Measurements from ENCODE around the gene POC1B.

The POC1B gene

DNA sequence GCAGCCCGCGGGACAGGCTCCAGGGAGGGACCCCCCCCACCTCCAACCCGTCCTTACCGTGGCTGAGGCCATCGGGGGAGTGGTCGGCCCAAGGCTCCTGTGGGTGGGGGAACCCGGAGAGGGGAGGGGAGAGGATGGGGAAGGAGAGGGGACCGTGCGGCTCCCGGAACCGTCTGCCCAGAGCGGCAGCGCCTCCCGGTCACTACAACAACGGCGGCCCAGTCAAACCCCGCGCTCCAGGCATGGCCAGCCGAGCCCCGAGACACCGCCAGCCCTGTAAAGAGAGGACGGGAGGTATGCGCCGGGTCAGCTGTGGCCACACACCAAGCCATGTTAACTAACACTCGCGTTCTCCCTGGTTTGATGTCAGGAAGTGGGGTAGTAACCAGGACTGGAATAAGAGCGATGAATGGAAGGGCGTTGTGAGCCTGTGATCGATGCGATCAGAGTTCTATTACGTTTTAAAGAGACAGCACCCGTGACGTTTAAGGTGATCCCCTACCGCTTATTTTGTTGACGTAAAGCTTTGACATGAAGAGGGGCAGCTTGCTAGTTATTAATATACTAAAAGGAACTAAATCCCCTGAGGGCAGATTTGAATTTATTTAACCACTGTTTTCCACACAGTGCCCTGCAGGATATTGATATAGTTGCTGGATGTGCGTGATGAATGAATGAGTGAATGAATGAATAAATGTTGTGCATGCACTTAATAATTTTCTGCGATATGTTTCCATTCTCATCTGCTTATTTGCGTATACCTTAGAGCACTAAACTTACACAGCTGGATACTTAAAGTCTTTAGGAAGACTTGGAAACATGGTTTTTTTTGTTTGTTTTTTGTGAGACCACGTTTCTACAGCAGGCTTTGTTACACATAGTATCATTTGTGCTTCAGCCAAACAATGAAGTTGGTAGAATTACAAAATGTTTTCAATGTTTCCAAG, at the start of gene POC1B:
Gene POC1B (minus strand): TSS at position 224 of the 947 bp plus-strand sequence. CDS start 152 bp downstream, at position 72.
- DNase-seq: peak; percentile 74

DNA sequence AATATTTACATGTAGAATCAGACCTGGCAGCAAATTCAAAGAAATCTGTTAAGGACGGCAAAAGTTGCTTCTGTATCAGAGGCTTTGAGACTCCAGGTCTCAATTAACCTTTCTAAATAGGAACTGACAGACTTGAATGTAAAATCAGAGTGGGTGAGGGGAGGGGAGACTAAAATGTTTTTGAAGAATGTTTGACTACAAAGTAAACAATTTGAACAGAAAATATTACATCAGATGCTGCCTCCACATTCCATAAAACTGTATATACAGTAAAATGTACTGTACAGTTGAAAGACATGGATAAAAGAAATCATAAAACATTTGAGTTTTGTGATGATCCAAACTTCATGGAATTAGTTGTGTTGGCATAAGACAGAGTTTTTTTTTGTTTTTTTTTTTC, 49.5 kb upstream of the POC1B start:
- DNase-seq: no peak

DNA sequence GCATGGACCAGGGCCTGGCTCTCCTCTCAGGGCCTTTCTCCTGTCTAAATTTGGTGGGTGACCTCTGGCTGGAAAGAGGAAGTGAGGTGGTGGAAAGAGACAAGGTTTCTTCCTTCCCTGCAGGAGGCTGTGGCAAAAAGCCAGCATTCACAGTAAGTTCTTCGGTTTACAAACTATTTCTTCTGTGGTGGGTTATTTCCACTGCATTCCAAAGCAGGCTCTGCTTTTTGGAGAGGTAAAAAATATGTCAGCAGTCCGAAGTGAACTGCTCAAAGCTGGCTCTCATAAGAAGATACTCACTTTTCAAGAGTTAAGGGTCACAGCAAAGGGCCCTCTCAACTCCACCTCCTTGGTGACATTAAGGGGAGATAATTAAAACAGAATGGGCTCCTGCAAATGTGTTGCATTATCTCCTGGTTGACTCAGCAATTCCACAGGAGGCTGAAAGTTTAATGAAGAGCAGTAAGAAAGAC, 48.9 kb upstream of the POC1B start:
- DNase-seq: no peak

DNA sequence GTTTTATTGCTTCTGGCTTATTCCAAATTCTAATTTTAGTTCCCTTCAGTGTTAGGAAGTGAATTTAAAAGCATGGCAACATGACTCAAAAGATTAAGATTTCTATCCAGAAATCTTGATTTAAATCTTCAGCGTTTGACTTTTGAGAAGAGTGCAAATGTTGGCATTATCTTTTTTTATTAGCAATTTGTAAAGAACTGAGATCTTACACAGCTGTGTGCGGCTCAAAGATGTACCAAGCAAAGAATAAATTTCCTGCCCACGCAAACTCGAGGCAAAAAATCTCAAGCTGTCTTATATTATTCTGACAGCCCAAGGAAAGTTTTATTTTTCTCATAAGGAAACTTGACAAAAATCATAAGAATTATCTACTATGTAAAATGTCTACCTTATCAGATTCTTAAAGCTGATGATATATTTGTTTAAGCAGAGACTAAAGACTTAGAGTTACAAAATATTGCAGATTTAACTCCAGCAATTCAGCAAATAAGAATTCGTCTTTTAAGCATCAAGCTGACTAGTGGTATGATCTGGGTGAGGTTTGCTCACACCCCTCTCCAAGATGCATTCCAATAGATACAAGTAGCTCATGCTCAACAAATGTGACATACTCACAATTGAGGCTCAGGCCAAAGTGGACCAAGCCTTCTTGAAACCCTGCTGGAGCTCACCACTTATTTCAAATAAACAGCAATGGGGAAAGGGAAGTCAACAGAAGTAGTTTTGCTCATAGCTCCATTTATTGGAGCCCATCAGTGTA, 47.4 kb upstream of the POC1B start:
- no peak for DNase-seq

DNA sequence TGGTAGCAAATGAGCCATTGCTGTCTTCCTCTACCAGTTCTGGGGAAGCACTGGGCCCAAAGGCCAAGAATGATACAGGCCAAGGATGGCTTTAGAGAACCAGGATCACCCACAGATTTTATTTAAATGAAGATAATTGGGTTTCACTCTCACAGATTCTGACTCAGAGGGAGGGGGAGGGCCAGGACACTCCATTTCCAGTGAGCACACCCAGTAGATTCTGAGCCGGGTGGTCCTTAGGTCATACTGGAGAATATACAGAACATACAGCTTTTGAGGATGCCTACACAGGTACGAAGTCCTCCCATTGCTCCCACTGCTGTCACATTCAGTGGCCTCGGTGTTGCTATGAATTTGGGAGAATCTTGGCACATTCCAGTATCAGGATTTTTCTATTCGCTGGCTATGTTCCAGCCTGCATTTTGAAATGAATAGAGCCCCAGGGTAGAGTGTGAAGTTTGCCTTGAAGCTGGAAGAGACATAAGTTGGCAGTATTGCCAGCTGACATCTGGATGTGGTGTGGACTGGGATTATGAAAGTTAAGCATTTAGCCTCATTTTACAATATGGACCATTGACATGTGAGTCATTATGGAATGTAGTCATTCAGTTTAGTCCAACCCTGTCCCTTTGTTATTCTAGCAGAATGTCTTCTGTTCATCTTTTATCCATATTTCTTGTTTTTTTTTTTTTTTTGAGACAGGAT, 45.8 kb upstream of the POC1B start:
- no peak for DNase-seq

DNA sequence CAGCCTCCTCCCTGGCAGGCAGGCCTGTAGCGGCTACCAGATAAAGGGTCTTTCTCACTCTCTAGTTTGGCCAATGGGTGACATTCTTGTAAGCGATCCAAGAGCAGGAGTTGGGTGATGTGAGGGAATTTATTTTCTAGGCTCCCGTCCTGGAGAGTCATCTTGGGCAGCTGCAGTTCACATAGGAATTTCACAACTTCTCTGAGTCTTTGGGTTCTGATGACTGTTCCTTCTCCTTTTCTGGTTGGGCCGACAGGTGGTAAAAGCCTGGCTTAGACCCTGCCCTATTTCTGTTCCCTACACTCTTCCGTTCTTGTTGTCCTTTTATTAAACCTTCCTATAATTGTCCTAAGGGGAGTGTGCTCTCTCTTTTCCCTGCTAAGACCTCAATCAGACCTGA, 42.6 kb upstream of the POC1B start:
- no peak for DNase-seq

DNA sequence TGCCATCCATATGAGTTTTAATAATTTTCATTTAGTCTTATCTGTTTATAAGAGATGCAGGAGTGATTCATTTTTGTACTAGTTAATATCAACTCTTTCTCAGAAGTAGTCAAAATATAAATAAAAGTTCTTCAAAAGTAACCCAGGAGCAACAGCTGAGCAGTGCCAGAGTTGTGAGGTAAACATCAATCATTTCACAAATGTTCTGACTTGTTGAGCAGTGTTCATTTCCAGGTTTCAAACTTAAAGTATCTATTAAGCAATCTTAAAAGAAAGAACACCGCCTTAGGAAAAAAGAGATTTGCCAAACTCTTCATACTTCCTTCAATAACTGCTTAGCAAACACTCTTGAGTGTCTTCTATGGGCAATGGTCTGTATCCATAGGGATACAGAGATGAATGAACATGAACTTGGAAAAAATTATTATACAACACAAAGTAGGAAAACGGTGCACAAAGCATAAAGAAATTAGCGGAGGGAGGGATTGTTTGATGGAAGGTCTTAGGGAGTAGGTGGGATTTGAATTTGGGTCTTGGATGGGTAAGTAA, 41.9 kb upstream of the POC1B start:
- DNase-seq: no peak

DNA sequence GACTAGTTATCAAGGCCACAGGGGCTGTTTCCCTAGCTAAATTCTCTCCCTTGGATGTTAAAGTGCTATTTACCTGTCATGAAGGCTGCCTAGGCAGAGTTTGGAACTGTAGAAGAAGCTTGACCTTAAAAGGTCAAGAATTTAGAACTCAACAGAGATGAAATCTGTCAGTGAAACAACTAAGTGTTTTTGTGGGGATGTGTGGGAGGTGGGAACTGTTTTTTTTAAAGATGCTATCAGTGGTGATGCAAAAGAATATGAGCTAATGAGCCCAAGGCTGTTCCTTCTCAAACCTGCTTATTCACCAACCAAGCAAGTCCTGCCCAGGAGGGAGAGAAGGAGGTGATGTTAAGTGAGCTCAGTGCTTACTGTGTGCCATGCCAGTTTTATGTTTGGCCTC, 40.8 kb upstream of the POC1B start:
- no peak for DNase-seq

DNA sequence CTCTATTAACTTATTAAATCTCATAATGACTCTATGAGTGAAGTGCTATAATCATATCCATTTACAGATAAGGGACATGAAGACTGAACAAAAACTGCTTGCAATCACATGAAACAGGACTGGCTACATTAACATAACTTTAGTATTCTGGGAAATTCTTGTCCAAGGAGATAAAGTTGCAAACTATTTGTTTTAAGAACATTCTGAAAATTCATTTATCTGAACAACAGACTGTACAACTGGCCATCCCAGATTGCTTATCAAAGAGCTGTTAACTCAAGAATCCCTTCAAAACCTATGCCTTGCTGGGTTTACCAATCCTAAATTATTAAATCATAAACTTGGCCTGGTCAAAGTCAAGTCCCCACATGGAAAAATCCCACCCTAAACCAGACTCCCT, 39.2 kb upstream of the POC1B start:
- no peak for DNase-seq

DNA sequence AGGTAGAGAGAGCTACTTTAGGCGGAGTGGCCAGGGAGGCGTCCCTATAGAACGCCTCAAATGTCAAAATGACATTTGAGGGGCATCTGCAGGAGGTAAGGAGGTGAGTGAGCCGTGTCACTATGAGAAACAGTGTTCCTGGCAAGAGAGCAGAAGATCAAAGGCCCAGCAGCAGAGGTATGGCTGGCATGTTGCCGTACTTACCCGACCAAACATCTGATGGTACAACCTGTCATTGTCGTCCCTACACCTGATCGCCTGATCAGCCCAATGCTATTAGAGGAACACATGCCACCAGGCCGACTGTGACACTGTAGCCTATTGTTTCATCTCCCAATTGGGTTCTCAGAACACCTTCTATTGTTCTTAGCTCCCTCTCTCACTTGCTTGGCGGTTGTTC, 33.9 kb upstream of the POC1B start:
- DNase-seq: no peak

DNA sequence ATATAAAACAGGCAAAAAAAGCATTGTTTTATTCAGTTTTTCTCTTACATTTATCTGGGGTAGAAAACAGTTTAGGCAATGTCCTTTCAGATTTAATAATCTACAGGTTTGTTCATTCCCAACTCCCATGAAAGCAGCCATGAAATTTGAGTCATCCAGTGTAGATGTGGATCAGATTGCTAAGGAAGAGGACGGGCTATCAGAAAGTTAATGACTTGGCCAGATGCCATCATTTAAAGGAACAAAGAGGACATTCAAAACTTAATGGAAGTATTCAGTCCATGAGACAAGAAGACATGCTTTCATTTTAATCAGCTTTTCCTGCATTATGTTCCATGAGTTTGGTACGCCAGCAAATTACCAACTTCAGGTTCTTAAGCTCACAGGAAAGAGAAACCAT, 31.1 kb upstream of the POC1B start:
- DNase-seq: no peak

DNA sequence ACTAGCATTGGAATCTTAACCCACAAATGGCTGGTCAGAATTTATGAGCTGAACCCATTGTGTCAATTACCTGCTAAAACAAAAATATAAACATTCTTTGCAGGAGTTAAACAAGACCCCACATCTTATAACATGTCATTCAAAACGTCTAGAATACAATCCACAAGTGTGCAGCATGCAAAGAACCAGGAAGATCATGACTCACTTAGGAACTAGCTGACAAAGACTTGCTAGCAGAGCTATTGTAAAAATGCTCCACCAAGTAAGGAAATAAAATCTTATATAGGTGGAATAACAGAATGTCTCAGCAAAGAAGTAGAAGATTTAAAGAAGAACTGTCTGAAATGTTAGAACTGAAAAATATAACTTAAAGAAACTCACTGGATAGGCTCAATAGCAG, 26.5 kb upstream of the POC1B start:
- no peak for DNase-seq

DNA sequence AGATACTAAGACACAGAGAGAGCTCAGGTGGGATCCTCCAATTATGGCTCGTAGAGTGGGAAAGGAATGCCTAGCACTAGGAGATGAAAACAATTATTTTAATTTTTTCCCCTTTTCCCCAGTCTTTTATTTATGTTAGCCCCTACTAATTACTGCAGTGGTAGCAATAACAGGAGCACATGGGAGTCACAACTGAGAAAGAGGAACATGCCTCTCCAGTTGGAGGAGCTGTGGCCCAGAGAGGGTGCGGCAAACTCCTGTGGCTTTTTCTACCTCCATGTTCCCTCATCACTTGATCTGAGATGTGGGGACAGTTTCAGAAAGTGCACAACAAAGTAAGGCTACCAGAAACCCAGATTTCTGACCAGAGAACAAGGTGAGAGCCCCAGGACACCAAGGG, 25.9 kb upstream of the POC1B start:
- no peak for DNase-seq

DNA sequence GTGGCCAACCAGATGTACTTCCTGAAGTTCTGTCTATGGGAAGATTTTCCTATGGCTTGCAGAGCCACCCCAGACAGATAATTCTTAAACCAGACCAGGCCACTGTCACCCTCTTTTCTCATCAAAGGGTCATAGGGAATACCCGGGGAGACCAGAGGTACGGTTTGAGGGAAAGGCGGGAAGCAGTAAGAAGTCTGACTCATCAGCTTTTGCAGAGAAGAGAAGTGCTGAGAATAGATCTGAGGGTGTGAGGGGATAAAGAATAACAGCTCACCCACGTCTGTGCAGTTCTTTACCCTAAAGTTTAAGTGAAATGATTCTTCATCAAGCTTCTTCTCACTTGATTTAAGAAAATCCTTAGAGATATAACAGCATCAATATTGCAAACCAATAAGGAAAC, 21.3 kb upstream of the POC1B start:
- no peak for DNase-seq

DNA sequence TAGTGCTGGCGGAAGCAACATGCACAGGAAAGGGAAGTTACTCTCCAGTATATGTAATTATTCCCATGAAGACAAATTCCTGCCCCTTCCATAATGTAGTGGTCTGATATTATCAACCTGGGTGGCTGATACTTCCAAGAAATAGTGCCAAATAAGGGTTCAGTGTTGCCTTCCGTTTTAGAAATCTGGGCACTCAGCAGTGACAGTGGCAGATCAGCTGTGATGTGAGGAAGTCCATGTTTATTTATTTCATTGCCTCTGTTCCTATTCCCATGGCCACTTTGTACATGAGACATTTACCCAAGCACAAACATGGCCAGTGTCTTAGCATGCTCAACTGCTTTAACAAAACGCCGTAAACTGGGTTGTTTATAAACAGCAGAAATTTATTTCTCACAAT, 20.3 kb upstream of the POC1B start:
- no peak for DNase-seq

DNA sequence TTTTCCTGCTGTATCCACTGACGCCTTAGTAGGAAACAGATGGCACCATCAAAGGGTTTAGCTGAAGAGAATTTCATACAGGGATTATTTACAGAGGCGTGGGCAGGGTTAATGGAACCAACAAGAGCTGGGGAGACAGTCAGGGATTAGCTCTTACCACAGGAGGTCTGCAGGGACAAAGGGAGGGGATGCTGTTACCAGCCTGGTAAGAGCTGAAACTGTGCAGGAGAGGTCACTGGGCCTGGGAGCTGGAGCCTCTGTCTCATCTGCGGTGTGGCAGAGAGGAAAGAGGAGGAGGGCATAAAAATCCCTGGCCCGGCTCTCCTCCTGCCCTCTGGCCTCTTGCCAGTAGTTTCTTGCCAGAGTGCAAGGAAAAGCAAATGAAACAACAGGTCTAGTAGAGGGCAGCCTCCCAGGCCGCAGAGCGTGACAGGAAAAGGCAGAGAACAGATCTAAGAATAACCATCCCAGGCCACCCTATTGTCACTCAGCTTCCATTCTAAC, 18.9 kb upstream of the POC1B start:
- DNase-seq: no peak

DNA sequence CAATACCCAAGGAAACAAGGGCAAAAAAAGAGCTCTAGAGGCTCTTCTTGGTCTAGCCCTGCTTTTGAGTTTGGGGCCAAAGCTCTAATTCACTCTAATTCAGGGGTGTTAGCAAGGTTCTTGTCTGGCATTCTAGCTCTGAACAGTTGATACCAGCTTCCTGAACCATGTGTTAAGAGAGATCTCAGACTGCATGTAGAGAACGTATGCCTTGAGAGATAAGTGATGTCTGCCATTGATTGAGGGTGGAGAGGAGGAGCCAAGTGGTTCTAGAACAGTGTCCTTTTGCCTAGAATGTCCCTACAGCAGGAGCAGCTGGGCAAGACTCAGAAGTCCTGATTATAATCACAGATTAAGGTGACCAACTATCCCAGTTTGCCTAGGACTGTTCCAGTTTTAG, 18.2 kb upstream of the POC1B start:
- no peak for DNase-seq

DNA sequence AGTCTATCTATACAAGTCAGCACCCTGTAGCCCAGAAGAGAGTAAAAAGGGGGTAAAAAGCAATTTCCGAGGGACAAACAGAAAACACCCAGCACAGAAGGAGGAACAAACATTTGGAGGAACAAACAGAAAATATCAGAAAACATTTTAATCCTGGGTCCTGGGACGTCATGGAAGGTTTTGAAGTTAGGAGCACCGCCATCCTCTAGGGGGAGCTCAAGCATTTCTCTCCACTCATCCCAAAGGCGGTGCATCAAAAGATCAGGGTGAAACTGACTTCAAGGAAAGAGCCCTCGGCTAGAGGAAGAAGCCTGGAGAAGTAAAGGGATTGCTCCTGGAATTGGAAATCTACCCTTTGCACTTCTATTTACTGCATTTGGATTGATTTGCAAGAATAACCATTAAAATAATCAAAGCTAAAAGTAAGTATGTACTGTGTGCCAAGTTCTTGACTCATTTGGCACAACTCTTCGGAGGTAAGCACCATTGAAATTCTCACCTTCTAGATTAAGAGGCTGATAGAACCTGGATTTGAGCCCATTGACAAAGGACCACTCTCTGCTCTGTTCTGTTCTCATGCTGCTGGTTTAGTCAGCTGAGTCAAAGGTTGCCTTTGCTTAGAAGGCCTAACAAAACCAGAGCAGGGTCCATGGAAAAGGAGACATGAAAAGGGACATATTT, 17.2 kb upstream of the POC1B start:
- DNase-seq: peak; percentile 44

DNA sequence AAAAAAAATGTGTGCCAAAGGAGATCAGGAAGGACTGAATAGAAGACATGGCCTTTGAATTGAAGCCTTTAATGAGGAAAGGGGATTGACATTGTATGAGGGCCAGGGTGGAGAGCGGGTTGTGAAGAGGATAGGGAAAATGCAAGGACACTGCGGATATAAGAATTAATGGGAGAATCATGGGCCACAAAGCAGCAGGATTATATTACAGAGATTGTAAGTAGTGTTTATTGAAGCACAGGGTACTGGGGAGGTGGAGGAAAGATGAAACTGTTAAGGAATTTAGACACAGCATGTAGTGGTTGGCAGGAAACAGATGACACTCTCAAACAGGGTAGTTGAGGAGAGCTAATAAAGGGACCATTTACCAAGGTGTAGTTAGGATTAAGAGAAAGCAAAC, 16.4 kb upstream of the POC1B start:
- no peak for DNase-seq

DNA sequence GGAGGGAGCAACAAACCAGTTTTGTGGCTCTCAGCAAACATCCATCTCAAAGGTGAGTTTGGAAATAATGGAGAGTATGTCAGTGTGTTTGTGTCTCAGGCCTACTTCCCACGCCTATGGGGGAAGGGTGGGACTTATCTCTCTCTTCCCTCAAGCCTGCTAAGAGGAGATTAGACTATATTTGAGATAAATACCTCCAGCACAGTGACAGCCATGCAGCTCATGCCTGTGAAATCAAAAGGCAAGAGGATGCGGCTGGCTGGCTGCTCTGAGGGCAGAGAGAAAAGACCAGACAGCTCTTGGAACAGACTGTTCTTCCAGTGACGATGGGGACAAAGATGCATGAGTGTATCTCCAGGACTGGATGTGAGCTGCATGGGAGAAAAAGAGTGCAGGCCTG, 14.7 kb upstream of the POC1B start:
- DNase-seq: no peak

DNA sequence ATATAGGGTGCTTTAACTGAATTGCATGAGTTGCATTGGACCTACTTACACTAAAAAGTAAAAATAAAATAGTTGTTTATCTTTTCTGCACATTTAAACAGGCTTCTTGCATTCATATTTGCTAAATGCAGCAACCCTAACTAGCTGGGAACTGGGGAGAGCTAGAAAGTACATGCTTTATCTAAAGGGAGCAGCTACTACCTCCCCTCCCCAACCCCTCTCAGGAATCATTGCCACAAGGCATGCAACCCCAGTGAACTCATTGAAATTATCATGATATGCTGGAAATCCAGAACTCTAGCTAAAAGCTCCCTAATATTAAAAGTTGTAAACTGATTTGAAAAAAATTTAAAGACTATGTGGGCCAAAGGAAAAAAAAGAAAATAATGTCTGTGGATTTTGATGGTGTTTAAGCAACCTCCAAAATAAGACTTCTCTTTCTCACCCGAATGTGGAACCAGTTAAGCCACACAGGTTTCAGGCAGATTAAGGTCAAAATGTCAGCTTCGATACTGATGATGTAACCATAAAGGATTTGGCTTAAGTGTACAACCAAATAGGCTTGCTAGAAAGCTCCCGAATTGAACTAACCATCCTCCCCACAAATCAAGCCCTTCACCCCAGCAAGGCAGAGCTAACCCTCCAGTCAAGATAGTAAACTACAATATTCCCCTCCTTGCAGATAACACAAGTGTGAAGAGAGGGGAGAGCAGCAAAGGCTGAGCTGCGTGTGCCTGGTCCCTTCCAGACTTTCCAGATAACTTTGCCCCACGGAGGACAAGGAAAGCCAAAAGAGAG, 13.8 kb upstream of the POC1B start:
- no peak for DNase-seq
